H7 (cell line): Measurements from ENCODE around the gene SPOCK1. TPM values are rescaled to one million over a fixed set of nuclear protein-coding genes. Genes with fewer than 3 reads are reported as not detected.
"Not testable (repeated sequence)": the region's sequence is repeated elsewhere in the genome, so short reads cannot be mapped to it uniquely, and the experiment has no call there.

Experiments
- DNase-seq: peaks from one replicate; pipeline ENCODE4 v3.0.0; 2012
- H3K27me3 ChIP-seq: 2 replicates; pipeline ENCODE4 v1.6.0; 2011; ENCODE audit warnings: mild to moderate bottlenecking, low read length; ENCODE audit not compliant: control insufficient read depth, insufficient read depth
- H3K36me3 ChIP-seq: replicated peaks from 2 replicates; pipeline ENCODE4 v1.5.1; 2011; ENCODE audit warnings: low read length; ENCODE audit not compliant: control insufficient read depth, insufficient read depth
- H3K4me3 ChIP-seq: 2 replicates; pipeline ENCODE4 v1.5.1; 2011; ENCODE audit warnings: low read depth, mild to moderate bottlenecking, control low read depth, low read length, moderate library complexity; ENCODE audit not compliant: insufficient read depth
- total RNA-seq: library from RNA; depleted of rRNA; stranded (reverse); fragments of >200 nt; shearing (Covaris generic); gene quantifications from 2 replicates; pipeline ENCODE4 v1.2.3, GENCODE V29; 2014; rRNA removed

The SPOCK1 gene
- total RNA-seq: 1.4 and 4.6 TPM in 2 replicates

- H3K36me3 ChIP-seq: no peaks in the 10 kb centered on the region
- DNase-seq: peak; percentile 95
- peak within 1 kb of the TSS; percentile 56 for H3K4me3 ChIP-seq
- peaks cover 26% of the 10 kb centered on the region for H3K27me3 ChIP-seq
Measured at GRCh38 chr5:137498736-137499505, at the start of gene SPOCK1. Gene SPOCK1, minus strand, starts transcription at chr5:137499326.

- Histone ChIP-seq H3K36me3 (no peaks in the 10 kb centered on the region), H3K4me3 (no peak overlapping the region), H3K27me3 (no peaks in the 10 kb centered on the region)
- DNase-seq: no peak
Measured at GRCh38 chr5:137545956-137546355, 46.8 kb upstream of the SPOCK1 start.

- H3K4me3 ChIP-seq, H3K36me3 ChIP-seq, H3K27me3 ChIP-seq, DNase-seq: not testable (repeated sequence)
Measured at GRCh38 chr5:137535449-137535848, 36.3 kb upstream of the SPOCK1 start.

- Histone ChIP-seq H3K4me3 (no peak overlapping the region), H3K36me3 (no peaks in the 10 kb centered on the region), H3K27me3 (no peaks in the 10 kb centered on the region)
- no peak for DNase-seq
Measured at GRCh38 chr5:137533963-137534362, 34.8 kb upstream of the SPOCK1 start.

GRCh38 chr5:137531266-137531665, 32.1 kb upstream of the SPOCK1 start:
- H3K4me3 ChIP-seq: no peak overlapping the region
- H3K36me3 ChIP-seq: no peaks in the 10 kb centered on the region
- H3K27me3 ChIP-seq: no peaks in the 10 kb centered on the region
- DNase-seq: no peak

- Histone ChIP-seq H3K27me3 (no peaks in the 10 kb centered on the region), H3K36me3 (no peaks in the 10 kb centered on the region), H3K4me3 (no peak overlapping the region)
- no peak for DNase-seq
Measured at GRCh38 chr5:137521246-137521645, 22.1 kb upstream of the SPOCK1 start.

- Histone ChIP-seq H3K36me3 (no peaks in the 10 kb centered on the region), H3K27me3 (no peaks in the 10 kb centered on the region), H3K4me3 (no peak overlapping the region)
- DNase-seq: no peak
Measured at GRCh38 chr5:137516961-137517360, 17.8 kb upstream of the SPOCK1 start.

- H3K4me3 ChIP-seq: no peak overlapping the region
- DNase-seq: no peak
- no peaks in the 10 kb centered on the region for H3K27me3 ChIP-seq
- H3K36me3 ChIP-seq: no peaks in the 10 kb centered on the region
Measured at GRCh38 chr5:137516251-137516797, 17.2 kb upstream of the SPOCK1 start.

- Histone ChIP-seq H3K36me3 (no peaks in the 10 kb centered on the region), H3K27me3 (no peaks in the 10 kb centered on the region), H3K4me3 (no peak overlapping the region)
- no peak for DNase-seq
Measured at GRCh38 chr5:137515238-137515637, 16.1 kb upstream of the SPOCK1 start.

- no peak overlapping the region for H3K4me3 ChIP-seq
- DNase-seq: no peak
- no peaks in the 10 kb centered on the region for H3K27me3 ChIP-seq
- H3K36me3 ChIP-seq: no peaks in the 10 kb centered on the region
Measured at GRCh38 chr5:137510671-137511070, 11.5 kb upstream of the SPOCK1 start.

- Histone ChIP-seq H3K27me3 (no peaks in the 10 kb centered on the region), H3K4me3 (no peak overlapping the region), H3K36me3 (no peaks in the 10 kb centered on the region)
- no peak for DNase-seq
Measured at GRCh38 chr5:137507150-137507549, 8.0 kb upstream of the SPOCK1 start.

- H3K36me3 ChIP-seq: no peaks in the 10 kb centered on the region
- H3K4me3 ChIP-seq: no peak overlapping the region
- H3K27me3 ChIP-seq: no peaks in the 10 kb centered on the region
- DNase-seq: no peak
Measured at GRCh38 chr5:137506296-137506695, 7.2 kb upstream of the SPOCK1 start.

GRCh38 chr5:137504916-137505315, 5.8 kb upstream of the SPOCK1 start:
- Histone ChIP-seq H3K27me3 (no peaks in the 10 kb centered on the region), H3K4me3 (no peak overlapping the region), H3K36me3 (no peaks in the 10 kb centered on the region)
- DNase-seq: no peak

GRCh38 chr5:137503456-137503855, 4.3 kb upstream of the SPOCK1 start:
- DNase-seq: no peak
- Histone ChIP-seq H3K4me3 (no peak overlapping the region), H3K27me3 (peaks cover 6% of the 10 kb centered on the region), H3K36me3 (no peaks in the 10 kb centered on the region)

- H3K27me3 ChIP-seq: peaks cover 14% of the 10 kb centered on the region
- DNase-seq: no peak
- H3K4me3 ChIP-seq: no peak overlapping the region
- no peaks in the 10 kb centered on the region for H3K36me3 ChIP-seq
Measured at GRCh38 chr5:137502632-137503031, 3.5 kb upstream of the SPOCK1 start.
